ENCODE data around the gene ZNF217. TPM values are rescaled to one million over a fixed set of nuclear protein-coding genes. Genes with fewer than 3 reads are reported as not detected.
A peak's percentile ranks its signal among the peaks of the same experiment; 100 is the strongest.

ZNF217 gene
- total RNA-seq, 1 experiment from 2014 or later, result 210 TPM

- H3K9me3 ChIP-seq (ENCODE audit: control insufficient read depth, insufficient read depth, low read depth, low read length), result no peaks in the 10 kb centered on the region
- TF ChIP-seq SIN3A (IDR thresholded peaks at IDR 0.05; ENCODE audit: borderline replicate concordance, insufficient read depth, low read depth, low read length) (no peak), TCF7L2 (IDR thresholded peaks at IDR 0.05; ENCODE audit: low read depth, low read length) (no peak), POLR2AphosphoS5 (IDR thresholded peaks at IDR 0.05; ENCODE audit: low read depth, low read length) (peak; percentile 31; the same call in 1 of the 2 replicates), REST (IDR thresholded peaks at IDR 0.05; ENCODE audit: insufficient read depth in 1 of 2, low read depth in 2 of 2, low read length in 1 of 2) (no peak)
- TF ChIP-seq, protein P1, sequence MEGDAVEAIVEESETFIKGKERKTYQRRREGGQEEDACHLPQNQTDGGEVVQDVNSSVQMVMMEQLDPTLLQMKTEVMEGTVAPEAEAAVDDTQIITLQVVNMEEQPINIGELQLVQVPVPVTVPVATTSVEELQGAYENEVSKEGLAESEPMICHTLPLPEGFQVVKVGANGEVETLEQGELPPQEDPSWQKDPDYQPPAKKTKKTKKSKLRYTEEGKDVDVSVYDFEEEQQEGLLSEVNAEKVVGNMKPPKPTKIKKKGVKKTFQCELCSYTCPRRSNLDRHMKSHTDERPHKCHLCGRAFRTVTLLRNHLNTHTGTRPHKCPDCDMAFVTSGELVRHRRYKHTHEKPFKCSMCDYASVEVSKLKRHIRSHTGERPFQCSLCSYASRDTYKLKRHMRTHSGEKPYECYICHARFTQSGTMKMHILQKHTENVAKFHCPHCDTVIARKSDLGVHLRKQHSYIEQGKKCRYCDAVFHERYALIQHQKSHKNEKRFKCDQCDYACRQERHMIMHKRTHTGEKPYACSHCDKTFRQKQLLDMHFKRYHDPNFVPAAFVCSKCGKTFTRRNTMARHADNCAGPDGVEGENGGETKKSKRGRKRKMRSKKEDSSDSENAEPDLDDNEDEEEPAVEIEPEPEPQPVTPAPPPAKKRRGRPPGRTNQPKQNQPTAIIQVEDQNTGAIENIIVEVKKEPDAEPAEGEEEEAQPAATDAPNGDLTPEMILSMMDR (IDR thresholded peaks at IDR 0.05), result no peak
- DNase-seq (ENCODE audit: low read depth, low spot score) (no peak), ATAC-seq (peak; percentile 4; the same call in 1 of the 2 replicates)
- CTCF ChIA-PET, result interaction anchor here (0.5 to 1.0 kb wide), 3 partner anchors 18 to 317 kb away, joined by 3 to 5 read pairs (median 3); no protein-coding TSS in a partner anchor
- no peak overlapping the region for H3K4me3 ChIP-seq (ENCODE audit: low read depth in 2 of 2, low read length in 2 of 2)
- BruUV-seq (replicated peaks), result TSS peak; percentile 97
- in situ Hi-C loops (cut with HindIII; ENCODE audit: low pct_unique_long_range_greater_than_20kb, low sequenced_read_pairs), result no loop called here
- intact Hi-C loops (cut with micrococcal nuclease; ENCODE audit: unreplicated experiment), result loop anchor here (1.0 to 5.0 kb wide), 2 partner anchors 28 to 35 kb away; no protein-coding TSS in a partner anchor
- no peaks in the 10 kb centered on the region for H3K27me3 ChIP-seq (ENCODE audit: control insufficient read depth, insufficient read depth, low read length)
- POLR2A ChIA-PET, result interaction anchor here (0.6 to 2.0 kb wide), 10 partner anchors 10 to 293 kb away, joined by 3 to 14 read pairs (median 5); no protein-coding TSS in a partner anchor
- H3K4me1 ChIP-seq (ENCODE audit: control insufficient read depth, insufficient read depth, low read length), result peaks cover 50% of the 10 kb centered on the region
- H3K36me3 ChIP-seq (ENCODE audit: control insufficient read depth, insufficient read depth, low read length), result no peaks in the 10 kb centered on the region
- H3K27ac ChIP-seq (ENCODE audit: low read length), result peak overlapping the region; percentile 100
These were observed 28.9 kb upstream of the ZNF217 start for GRCh38 chr20:53622247-53623133.

DNA sequence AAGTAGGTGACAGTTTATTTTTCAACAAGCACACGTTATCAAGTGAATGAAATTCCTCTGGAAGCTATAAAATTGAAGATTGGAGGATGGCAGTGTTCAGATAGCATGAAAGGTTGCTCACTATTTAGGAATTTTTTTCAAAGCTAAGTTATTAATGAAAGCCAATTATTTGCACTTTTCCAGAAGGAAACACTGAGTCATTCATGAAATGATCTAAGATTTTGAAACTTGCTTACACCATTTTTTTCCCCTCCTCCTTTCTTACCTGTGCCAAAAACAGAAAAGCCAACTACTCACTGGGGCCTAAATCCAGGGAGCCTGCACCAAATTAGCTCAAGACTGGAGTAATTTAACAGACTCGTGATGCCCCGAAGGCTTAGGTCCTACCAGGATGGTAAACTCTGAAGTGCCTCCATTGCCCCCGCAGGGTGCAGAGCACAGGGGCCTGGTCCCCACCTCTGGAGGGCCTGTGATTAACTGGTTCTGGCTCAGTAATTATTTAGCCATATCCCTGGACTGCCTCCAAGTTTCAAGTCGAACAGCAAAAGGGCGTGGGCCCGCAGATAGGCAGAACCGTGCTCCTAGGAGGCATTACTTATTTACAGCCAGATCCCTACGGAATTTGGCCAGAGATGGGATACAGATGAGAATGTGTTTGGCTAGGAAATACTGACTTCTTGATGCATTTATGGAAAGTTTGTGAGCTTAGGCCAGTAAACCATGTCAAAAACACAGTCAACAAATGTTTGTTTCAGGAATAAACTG, 28.0 kb upstream of the ZNF217 start:
- H3K36me3 ChIP-seq (ENCODE audit: control insufficient read depth, insufficient read depth, low read length), result no peaks in the 10 kb centered on the region
- no TSS peak for BruUV-seq (replicated peaks)
- ATAC-seq, result peak; percentile 83

More for the DNA sequence above, 28.0 kb upstream of the ZNF217 start:
- intact Hi-C loops (cut with micrococcal nuclease; ENCODE audit: unreplicated experiment) (loop anchor here (5.0 kb wide), 1 partner anchor 36 kb away; no protein-coding TSS in a partner anchor), in situ Hi-C loops (cut with HindIII; ENCODE audit: low pct_unique_long_range_greater_than_20kb, low sequenced_read_pairs) (no loop called here)
- CTCF ChIA-PET, result interaction anchor here (1.0 kb wide), 1 partner anchor 318 kb away, joined by 3 read pairs; no protein-coding TSS in a partner anchor
- Histone ChIP-seq H3K9me3 (ENCODE audit: control insufficient read depth, insufficient read depth, low read depth, low read length) (no peaks in the 10 kb centered on the region), H3K27ac (ENCODE audit: low read length) (peak overlapping the region; percentile 100), H3K27me3 (ENCODE audit: control insufficient read depth, insufficient read depth, low read length) (no peaks in the 10 kb centered on the region), H3K4me1 (ENCODE audit: control insufficient read depth, insufficient read depth, low read length) (peaks cover 50% of the 10 kb centered on the region), H3K4me3 (ENCODE audit: low read depth in 2 of 2, low read length in 2 of 2) (0 out of 4 replicates have a peak overlapping the region, but pooled peaks of 1 of the 2 experiments have one; percentile 2)
- no peak for TF ChIP-seq REST (IDR thresholded peaks at IDR 0.05; ENCODE audit: insufficient read depth in 1 of 2, low read depth in 2 of 2, low read length in 1 of 2)
- TF ChIP-seq SIN3A (IDR thresholded peaks at IDR 0.05; ENCODE audit: borderline replicate concordance, insufficient read depth, low read depth, low read length), result no peak
- TF ChIP-seq POLR2AphosphoS5 (IDR thresholded peaks at IDR 0.05; ENCODE audit: low read depth, low read length), result peak; percentile 54; the same call in 1 of the 2 replicates
- TF ChIP-seq TCF7L2 (IDR thresholded peaks at IDR 0.05; ENCODE audit: low read depth, low read length), result peak; percentile 84
- TF ChIP-seq, protein P1 (IDR thresholded peaks at IDR 0.05), result no peak
- POLR2A ChIA-PET, result interaction anchor here (0.6 to 2.0 kb wide), 8 partner anchors 9 to 294 kb away, joined by 3 to 9 read pairs (median 5); no protein-coding TSS in a partner anchor
- peak; percentile 92 for DNase-seq (ENCODE audit: low read depth, low spot score)
